Stomach (tissue), 4 donors: Measurements from ENCODE around the gene TUFM.

Experiments used
- POLR2A ChIP-seq, 4 donors: fragments of 450-650 bp; IDR thresholded peaks; one replicate each; pipeline ENCODE4 v1.6.1; 2016; ENCODE audit warnings: antibody characterized with exemption in 4 of 4, control low read depth in 2 of 4, mild to moderate bottlenecking in 1 of 4, moderate library complexity in 1 of 4
- POLR2AphosphoS5 ChIP-seq, 3 donors: sonication (generic); formaldehyde crosslinking; IDR thresholded peaks; one replicate each; pipeline ENCODE4 v1.6.1; 2016; ENCODE audit warnings: antibody characterized with exemption in 3 of 3
- TF ChIP-seq, protein P1 (sequence below), 7 experiments: fragments of 450-650 bp in 4 of 7; fragments of 200-600 bp in 3 of 7; sonication (generic) in 3 of 7; IDR thresholded peaks; one replicate each; pipeline ENCODE4 v1.5.1; 2016 to 2019; ENCODE audit warnings: antibody characterized with exemption in 7 of 7, control low read depth in 2 of 7, mild to moderate bottlenecking in 1 of 7

GRCh38 chr16:28882551-28883160, 36.5 kb upstream of the TUFM start:
- TF ChIP-seq, protein P1, sequence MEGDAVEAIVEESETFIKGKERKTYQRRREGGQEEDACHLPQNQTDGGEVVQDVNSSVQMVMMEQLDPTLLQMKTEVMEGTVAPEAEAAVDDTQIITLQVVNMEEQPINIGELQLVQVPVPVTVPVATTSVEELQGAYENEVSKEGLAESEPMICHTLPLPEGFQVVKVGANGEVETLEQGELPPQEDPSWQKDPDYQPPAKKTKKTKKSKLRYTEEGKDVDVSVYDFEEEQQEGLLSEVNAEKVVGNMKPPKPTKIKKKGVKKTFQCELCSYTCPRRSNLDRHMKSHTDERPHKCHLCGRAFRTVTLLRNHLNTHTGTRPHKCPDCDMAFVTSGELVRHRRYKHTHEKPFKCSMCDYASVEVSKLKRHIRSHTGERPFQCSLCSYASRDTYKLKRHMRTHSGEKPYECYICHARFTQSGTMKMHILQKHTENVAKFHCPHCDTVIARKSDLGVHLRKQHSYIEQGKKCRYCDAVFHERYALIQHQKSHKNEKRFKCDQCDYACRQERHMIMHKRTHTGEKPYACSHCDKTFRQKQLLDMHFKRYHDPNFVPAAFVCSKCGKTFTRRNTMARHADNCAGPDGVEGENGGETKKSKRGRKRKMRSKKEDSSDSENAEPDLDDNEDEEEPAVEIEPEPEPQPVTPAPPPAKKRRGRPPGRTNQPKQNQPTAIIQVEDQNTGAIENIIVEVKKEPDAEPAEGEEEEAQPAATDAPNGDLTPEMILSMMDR (IDR thresholded peaks at IDR 0.05) = no peak
- TF ChIP-seq POLR2AphosphoS5 (IDR thresholded peaks at IDR 0.05) (no peak), POLR2A (IDR thresholded peaks at IDR 0.05) (no peak)
